Progenitor cell of endocrine pancreas (in vitro differentiated cells): Measurements from ENCODE around the gene STK4. TPM values are rescaled to one million over a fixed set of nuclear protein-coding genes. Genes with fewer than 3 reads are reported as not detected.
A peak's percentile ranks its signal among the peaks of the same experiment; 100 is the strongest.

Experiments used
- DNase-seq: peaks from one replicate; pipeline ENCODE4 v3.0.0; 2021; ENCODE audit warnings: low spot score; ENCODE audit not compliant: unreplicated experiment
- H3K27ac Mint-ChIP-seq: 2 replicates; pipeline ENCODE4 v1.8.0; 2021; ENCODE audit warnings: mild to moderate bottlenecking, moderate library complexity, mixed read lengths
- H3K27me3 Mint-ChIP-seq: 2 replicates; pipeline ENCODE4 v1.8.0; 2021; ENCODE audit warnings: mixed read lengths
- H3K36me3 Mint-ChIP-seq: 2 replicates; pipeline ENCODE4 v1.8.0; 2022; ENCODE audit warnings: mixed read lengths; ENCODE audit not compliant: insufficient read depth
- H3K4me1 Mint-ChIP-seq: 2 replicates; pipeline ENCODE4 v1.8.0; 2021; ENCODE audit warnings: low read depth, mixed read lengths
- H3K4me3 Mint-ChIP-seq: 2 replicates; pipeline ENCODE4 v1.8.0; 2021; ENCODE audit warnings: low read depth, mild to moderate bottlenecking, moderate library complexity, mixed read lengths
- H3K9me3 Mint-ChIP-seq: 2 replicates; pipeline ENCODE4 v1.8.0; 2021; ENCODE audit warnings: low read depth, mixed read lengths
- long read RNA-seq: library from polyadenylated mRNA; unstranded; transcript quantifications from one replicate; pipeline ENCODE4 v2.0.0, GENCODE V29; 2020
- total RNA-seq: library from RNA; stranded (reverse); gene quantifications from 2 replicates; pipeline ENCODE4 v1.2.1, GENCODE V29; 2021
- TF ChIP-seq, protein P1 (sequence below): fragments of 200-600 bp; sonication (generic); IDR thresholded peaks from one replicate; pipeline ENCODE4 v1.5.0; 2021; ENCODE audit warnings: antibody characterized with exemption, mild to moderate bottlenecking; ENCODE audit not compliant: unreplicated experiment

The STK4 gene
- 36.3 and 37.4 TPM in 2 replicates for total RNA-seq
- long read RNA-seq, full-length matches to known transcripts = 7 of 41 reads
- long read RNA-seq, partial matches to known transcripts = 24 of 41 reads
- long read RNA-seq, other reads (novel, unspliced or antisense) = 10 of 41 reads

DNA sequence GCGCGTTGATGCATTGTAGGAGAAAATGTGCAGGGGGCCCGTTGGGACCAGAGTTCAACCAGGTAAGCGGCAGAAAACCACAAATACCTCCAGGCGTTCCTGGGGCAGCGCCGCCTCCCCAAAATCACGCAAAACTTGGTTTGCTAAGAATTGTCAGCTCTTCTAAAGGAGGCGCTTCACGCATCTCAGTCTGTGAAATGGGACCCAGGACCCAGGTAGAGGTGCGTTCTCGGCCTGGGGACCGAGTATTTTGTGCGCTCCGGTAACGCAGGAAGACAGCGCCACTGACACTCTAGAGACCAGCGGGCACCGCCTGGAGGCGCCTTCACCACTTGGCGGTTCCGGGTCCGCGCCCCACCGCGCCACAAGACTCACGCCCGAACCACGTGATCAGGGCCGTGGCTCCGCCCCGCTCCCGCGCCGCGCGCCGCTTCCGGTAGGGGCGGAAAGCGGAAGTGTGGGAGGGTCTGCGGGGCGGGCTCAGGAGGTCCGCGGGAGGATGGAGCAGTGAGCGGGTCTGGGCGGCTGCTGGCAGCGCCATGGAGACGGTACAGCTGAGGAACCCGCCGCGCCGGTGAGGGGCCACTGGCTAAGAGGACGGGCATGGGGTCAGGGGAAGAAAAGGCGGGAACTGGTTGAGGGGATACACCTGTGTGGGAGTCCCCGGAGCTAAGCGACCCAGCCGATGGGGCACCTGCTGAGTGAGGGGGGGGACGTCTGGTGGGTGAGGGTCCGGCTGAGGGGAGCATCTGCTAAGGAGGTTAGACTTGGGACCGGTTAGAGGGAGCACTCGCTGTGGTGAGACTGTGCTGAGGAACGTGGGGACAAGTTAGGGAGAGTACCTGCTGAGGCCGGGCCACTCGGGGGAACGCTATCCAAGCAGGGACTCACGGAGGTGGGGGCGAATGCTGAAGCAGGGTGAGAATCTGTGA is at the start of gene STK4:
TSS of gene STK4 (plus strand) at position 483 of the 932 bp plus-strand sequence. CDS start at position 540, 57 bp downstream.
- no peaks in the 10 kb centered on the region for H3K9me3 Mint-ChIP-seq
- peak within 1 kb of the TSS; percentile 94 for H3K27ac Mint-ChIP-seq
- H3K4me1 Mint-ChIP-seq = peaks cover 30% of the 10 kb centered on the region
- no peaks in the 10 kb centered on the region for H3K36me3 Mint-ChIP-seq
- TF ChIP-seq, protein P1, sequence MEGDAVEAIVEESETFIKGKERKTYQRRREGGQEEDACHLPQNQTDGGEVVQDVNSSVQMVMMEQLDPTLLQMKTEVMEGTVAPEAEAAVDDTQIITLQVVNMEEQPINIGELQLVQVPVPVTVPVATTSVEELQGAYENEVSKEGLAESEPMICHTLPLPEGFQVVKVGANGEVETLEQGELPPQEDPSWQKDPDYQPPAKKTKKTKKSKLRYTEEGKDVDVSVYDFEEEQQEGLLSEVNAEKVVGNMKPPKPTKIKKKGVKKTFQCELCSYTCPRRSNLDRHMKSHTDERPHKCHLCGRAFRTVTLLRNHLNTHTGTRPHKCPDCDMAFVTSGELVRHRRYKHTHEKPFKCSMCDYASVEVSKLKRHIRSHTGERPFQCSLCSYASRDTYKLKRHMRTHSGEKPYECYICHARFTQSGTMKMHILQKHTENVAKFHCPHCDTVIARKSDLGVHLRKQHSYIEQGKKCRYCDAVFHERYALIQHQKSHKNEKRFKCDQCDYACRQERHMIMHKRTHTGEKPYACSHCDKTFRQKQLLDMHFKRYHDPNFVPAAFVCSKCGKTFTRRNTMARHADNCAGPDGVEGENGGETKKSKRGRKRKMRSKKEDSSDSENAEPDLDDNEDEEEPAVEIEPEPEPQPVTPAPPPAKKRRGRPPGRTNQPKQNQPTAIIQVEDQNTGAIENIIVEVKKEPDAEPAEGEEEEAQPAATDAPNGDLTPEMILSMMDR = peak; percentile 55
- H3K4me3 Mint-ChIP-seq = peak within 1 kb of the TSS; percentile 98
- DNase-seq = peak; percentile 93
- H3K27me3 Mint-ChIP-seq = no peaks in the 10 kb centered on the region

DNA sequence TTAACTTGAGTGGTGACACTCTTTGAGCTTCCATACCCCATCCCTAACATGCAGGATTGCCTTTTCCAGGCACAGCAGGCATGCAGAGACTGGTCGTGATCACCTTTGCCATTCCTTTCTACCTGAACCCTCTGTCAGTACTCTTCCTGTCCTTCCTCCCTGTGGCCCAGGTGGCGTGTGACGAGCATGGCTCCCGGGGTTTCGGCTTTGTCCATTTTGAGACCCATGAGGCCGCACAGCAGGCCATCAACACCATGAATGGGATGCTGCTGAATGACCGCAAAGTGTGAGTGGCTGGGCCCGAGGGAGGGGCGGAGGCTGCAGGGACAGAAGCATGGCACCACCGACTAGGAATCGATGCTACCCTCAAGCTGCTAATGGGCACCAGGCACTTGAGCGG is 49.7 kb upstream of the STK4 start:
- DNase-seq = no peak
- Mint-ChIP-seq H3K36me3 (peaks cover 13% of the 10 kb centered on the region), H3K4me1 (peaks cover 6% of the 10 kb centered on the region), H3K27ac (no peak overlapping the region), H3K9me3 (no peaks in the 10 kb centered on the region), H3K4me3 (no peak overlapping the region), H3K27me3 (no peaks in the 10 kb centered on the region)
- TF ChIP-seq, protein P1 = no peak

DNA sequence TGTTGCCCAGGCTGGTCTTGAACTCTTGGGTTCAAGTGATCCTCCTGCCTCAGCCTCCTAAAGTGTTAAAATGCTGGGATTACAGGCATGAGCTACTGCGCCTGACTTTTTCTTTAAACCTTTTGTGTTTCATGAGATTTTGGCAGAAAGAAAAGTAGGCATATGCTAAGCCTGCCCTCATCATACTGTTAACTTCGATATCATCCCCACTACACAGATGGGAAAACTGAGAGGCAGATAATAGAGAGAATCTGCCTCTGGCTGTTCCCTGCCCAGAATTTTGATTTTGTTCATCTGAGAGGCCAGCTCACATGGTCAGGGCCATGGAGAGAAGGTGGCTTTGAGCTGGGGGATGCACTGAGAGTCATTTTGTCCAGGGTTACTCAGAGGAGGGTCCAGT is 48.9 kb upstream of the STK4 start:
- TF ChIP-seq, protein P1 = no peak
- no peaks in the 10 kb centered on the region for H3K4me1 Mint-ChIP-seq
- peaks cover 13% of the 10 kb centered on the region for H3K36me3 Mint-ChIP-seq

DNA sequence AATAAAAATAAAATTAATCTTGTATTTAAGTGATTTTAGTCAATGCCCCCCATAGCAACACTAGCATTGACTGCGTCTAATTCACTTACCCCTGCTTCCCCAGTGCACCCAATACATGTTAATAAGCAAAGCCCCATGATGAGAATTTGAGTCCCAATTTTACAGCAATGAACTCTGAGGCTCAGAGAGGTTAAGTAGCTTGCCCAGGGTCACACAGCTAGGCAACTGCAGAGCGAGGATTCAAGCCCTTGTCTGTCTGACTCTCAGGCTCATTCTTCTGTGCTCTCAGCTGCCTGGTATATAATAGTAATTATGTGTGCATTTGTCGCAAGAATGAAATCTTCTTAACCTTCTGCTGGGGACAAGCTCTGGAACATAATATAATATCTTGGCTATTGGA is 48.0 kb upstream of the STK4 start:
- Mint-ChIP-seq H3K4me1 (no peaks in the 10 kb centered on the region), H3K27me3 (no peaks in the 10 kb centered on the region), H3K36me3 (peaks cover 11% of the 10 kb centered on the region), H3K27ac (no peak overlapping the region), H3K4me3 (no peak overlapping the region), H3K9me3 (no peaks in the 10 kb centered on the region)
- TF ChIP-seq, protein P1 = no peak
- no peak for DNase-seq

More for the DNA sequence above, 48.9 kb upstream of the STK4 start:
- H3K9me3 Mint-ChIP-seq = no peaks in the 10 kb centered on the region
- H3K27me3 Mint-ChIP-seq = no peaks in the 10 kb centered on the region
- DNase-seq = no peak
- no peak overlapping the region for H3K4me3 Mint-ChIP-seq
- H3K27ac Mint-ChIP-seq = no peak overlapping the region

DNA sequence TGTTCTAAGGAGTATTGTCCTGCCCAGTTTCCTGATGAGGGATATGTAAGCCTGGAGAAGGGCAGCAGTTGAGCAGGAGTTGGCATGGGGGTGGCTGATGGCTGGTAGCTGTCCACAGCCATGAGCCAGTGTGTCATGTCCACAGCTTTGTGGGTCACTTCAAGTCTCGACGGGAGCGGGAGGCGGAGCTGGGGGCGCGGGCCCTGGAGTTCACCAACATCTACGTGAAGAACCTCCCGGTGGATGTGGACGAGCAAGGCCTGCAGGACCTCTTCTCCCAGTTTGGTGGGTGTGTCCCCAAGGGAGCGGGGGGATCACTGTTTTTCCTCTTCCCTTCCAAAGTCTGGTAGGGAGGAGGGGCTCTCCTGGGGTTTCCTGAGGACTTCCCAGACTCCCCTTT is 47.6 kb upstream of the STK4 start:
- no peaks in the 10 kb centered on the region for H3K4me1 Mint-ChIP-seq
- H3K36me3 Mint-ChIP-seq = peaks cover 9% of the 10 kb centered on the region
- TF ChIP-seq, protein P1 = no peak
- H3K27ac Mint-ChIP-seq = no peak overlapping the region
- DNase-seq = no peak
- H3K27me3 Mint-ChIP-seq = no peaks in the 10 kb centered on the region
- no peaks in the 10 kb centered on the region for H3K9me3 Mint-ChIP-seq
- no peak overlapping the region for H3K4me3 Mint-ChIP-seq
